ENCODE measurements around the gene TRIO.
A peak's percentile ranks its signal among the peaks of the same experiment; 100 is the strongest.

The TRIO gene

DNA sequence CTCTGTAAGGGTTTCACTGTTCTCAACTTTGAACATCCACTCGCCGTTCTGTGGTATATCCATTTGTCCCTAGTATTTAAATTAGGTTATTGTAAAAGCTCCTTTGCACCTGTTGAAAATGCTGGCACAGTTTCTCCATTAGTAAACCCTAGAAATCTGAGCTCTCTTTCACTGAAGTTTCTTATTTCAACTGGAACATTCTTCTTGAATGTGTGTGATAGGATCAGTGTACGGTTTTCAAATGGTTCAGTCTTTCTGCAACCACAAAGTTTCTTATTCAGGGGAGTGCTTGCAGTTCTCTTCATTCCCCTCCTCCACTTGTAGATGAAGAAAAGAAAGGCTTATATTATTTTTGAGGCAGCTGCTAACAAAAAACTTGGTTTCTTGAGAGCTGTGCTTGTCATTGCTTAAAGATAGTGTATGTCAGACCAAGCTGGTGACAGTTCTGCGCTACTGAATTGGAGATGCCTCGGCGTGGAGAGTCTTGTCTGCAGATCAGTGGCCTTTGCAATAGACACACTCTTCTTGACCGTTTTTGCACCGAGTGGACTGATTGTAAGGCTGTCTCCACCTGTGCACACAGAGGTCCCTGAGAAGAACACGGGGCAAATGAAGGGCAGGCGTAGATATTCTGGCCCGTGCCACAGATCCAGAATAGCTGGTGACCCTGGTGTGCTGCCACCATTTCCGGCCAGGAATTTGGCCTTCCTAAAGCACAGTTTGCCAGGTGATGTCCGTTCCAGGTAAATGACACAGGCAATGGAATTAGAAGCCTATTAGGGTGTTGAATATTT lies 102.2 kb downstream of the TRIO start:
- DNase-seq (ENCODE audit: low read depth, low spot score), result no peak

GRCh38 chr5:14246350-14247053 lies 103.4 kb downstream of the TRIO start:
- DNase-seq (ENCODE audit: low read depth, low spot score), result peak; percentile 52

DNA sequence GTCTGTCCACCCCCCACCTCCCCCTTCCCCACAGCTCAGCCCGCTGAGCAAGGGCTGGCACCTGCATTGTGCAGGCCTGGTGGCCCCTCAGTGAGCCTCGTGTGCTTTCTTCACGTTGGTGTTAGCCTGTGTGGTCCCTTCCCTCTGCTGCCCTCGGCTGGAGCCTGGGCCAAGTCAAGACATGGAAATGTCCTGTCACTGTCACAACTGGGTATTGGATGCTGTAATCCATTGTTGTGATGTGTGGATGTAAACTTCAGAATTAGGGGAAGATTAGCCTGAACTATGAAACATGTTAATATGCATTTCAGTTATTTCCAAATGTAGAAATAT lies 103.9 kb downstream of the TRIO start:
- no peak for DNase-seq (ENCODE audit: low read depth, low spot score)

DNA sequence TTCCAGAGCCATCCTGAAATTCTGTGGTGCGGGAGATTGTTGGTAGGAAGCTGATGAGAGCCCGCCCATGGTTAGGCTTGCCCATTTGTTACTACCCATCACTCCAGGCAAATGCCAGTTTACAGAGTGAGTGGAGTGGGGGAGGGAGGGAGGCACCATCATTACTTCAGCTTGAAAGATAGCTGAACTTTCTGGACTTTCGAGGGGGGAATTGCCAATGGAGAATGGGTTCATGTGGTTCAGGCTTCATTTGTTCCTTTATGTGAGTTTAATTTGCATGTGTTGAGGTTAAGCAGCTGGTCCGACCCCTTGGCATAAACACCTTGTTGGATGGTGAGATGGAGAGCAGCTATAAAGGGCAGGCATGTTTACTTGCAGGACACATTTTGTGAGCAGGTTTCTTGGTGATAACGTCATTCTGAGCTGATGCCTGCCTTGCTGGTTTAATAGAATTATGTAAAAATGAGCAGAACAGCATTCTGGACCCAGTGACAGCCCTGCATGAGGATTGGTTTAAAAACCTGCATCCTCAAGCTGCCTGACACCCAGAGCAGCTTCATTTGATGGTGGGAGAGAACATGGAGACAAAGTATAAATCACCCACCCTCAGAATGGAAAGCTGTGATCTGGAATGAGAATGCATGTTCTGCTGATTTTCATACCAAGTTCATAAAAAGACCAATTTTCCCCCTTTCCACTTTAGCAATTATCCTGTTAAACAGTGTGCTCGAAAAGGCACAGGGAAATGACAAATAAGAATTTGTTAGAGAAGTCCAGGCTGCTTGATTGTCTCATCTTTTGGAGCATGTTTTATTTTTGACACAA lies 106.3 kb downstream of the TRIO start:
- no peak for DNase-seq (ENCODE audit: low read depth, low spot score)

DNA sequence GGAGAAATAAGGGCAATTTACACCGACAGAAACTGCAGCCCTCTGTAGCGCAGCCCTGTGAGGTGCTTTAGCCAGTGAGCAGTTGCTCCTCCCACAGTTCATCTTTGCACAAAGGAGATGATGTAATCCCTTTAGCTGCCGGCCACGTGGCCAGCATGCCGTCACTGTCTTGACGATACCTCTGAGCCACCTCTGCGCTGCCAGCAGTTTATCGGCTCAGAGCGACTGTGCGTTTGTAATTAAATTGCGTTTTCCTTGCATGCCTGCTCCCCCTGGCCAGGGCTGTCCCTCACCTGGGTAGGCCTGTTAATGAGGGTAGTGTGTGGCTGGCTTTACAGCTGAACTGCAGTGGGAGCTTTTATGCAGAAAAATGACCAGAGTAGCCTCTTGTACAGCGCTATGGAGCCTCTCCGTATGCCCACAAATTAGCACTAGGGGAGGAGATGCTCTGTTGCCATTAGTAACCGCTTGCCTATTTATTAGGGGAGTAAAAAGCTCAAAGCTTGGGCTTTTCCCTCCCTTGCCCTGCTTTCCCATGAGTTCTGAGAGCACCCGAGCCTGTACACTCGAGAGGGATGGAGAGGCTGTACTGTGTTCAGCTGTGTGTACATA lies 107.0 kb downstream of the TRIO start:
- peak; percentile 72 for DNase-seq (ENCODE audit: low read depth, low spot score)

DNA sequence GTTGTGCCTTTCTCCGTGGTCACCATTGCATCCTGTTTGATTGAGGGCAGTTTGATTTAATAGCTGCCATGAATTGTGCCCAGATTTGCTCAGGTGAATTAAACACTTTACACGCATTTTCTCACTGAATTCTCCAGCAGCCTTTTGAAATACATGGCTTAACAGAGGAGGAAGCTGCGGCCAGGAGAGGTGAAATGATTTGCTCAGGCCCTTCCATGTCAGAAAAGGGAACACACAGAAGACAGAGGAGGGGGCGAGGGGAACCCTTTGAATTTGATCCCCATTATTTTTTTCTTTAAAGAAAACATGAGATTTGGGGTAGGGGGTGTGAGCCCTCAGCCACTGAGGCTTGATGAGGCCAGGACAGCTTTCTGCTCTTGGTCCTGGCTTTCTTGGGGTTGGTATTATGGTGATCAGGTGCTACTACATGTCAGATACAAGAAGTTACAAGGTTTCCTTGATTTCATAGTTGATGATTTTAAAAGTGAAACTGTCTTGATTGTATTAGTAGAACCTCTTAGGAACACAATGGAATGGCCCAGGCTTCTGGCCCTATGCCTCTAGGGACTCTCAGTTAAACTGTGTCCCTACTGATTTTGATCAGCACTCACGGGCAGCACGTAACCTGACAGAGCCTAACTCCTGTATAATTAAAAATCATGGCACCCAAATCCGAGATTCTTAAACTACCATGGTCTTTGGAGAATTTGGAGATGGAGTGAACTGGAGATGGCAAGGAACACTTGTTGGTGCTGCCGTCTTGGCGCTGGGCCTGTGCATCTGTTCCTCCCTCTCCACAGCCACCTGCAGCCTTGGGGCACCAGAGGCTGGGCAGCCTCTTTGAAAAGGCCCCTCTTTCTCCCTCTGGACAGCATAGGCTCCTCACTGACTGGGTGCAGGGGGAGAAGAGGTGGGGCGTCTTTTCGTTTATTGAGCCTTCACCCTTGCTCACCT lies 107.9 kb downstream of the TRIO start:
- no peak for DNase-seq (ENCODE audit: low read depth, low spot score)

DNA sequence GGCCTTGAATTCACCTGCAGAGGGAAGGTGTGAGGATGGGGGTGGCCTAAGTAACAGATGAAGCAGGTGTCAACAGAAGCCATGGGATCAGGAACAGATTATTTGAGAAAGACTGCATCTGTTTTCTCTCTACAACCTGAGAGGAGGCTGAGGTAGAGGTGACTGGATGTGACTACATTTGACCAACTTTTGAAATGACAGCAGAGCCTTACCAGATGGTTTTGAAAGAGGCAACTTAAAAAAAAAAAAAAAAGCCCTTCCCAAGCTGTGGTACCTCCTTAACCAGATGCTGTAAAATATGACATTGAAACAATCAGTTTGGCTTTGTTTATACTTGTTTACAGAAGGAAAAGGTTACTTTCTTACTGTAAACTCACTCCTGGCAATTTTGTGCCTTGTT lies 108.6 kb downstream of the TRIO start:
- no peak for DNase-seq (ENCODE audit: low read depth, low spot score)

DNA sequence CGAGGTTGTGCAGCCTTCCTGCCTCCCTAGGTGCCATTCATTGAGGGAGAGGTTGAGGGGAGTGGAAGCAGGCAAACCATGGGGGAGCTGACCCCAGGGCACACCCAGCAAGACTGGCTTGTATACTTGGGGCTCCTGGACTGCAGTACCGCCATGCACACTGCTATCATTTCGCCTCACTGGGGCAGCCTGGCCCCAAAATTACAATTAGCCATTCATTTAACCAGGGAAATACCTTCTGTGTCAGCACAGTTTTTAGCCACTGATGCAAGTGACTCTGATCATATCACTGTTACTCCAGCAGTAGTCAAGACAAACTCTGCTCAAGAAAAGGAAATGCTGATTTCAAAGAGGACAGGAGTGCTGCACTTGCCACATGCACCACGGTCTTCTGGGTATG lies 109.7 kb downstream of the TRIO start:
- DNase-seq (ENCODE audit: low read depth, low spot score), result no peak

DNA sequence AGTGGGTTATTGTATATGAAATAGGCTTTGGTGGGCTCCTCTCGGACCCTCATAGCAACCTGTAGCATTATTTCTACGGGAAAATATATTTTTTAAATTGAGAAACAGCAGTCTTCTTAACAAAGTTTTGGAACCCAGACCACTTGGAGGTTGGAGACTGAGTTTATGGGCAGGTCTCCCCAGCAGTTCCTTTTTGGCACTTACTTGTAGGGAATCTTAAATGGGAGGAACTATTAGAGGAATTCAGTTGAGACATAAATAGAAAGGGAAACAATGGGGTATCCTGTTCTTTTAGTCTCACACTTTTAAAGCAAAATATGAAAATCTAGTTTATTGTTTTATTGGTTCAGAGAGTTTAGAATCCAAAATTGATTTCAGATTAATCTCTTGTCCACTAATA lies 111.5 kb downstream of the TRIO start:
- DNase-seq (ENCODE audit: low read depth, low spot score), result no peak

DNA sequence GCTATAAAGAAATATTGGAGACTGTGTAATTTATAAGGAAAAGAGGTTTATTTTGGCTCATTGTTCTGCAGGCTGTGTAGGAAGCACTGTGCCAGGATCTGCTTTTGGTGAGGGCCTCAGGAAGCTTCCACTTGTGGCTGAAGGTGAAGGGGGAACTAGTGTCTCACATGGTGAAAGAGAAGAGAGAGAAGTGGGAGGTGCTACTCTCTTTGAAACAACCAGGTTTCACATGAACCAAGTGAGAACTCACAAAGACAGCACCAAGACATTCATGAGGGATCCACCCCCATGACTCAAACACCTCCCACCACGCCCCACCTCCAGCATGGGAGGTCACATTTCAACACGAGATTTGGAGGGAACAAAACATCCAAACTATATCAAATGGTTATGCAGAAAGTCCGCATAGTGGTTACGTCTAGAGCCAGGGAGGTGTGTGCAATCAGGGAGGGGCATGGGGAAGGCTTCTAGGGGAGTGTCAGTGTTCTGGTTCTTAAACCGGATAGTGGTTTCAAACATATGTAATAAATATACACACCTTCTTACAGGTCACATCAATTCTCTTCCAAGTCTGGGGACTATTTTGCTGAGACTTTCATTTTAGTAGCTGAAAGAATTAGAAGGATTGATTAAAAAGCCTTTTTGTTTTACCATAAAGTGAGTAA lies 113.0 kb downstream of the TRIO start:
- no peak for DNase-seq (ENCODE audit: low read depth, low spot score)

- DNase-seq (ENCODE audit: low read depth, low spot score), result peak; percentile 49
Observed at GRCh38 chr5:14256756-14257393, 113.7 kb downstream of the TRIO start.

DNA sequence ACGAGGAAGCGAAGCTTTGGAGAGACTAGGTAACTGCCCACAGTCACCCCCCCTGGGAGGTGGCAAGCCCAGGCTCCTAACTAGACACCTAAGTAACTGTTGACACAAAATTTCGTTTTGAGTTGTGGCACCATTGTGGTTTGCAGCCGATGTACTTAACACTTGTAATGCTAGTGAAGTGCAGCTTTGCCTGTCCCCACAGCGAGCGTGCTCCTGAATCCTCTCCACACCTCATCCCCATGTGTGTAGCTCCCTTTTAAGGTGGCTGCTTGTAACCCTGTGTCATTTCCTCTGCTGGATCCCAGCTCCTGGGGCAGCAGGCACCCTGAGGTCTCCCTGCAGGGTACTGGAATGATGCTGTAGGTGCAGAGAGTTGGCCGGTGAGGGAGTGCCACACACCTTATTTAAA lies 114.9 kb downstream of the TRIO start:
- no peak for DNase-seq (ENCODE audit: low read depth, low spot score)

GRCh38 chr5:14258840-14259239 lies 115.7 kb downstream of the TRIO start:
- peak; percentile 77 for DNase-seq (ENCODE audit: low read depth, low spot score)

GRCh38 chr5:14260637-14261036 lies 117.5 kb downstream of the TRIO start:
- DNase-seq (ENCODE audit: low read depth, low spot score), result no peak

GRCh38 chr5:14261235-14261634 lies 118.1 kb downstream of the TRIO start:
- peak; percentile 50 for DNase-seq (ENCODE audit: low read depth, low spot score)

DNA sequence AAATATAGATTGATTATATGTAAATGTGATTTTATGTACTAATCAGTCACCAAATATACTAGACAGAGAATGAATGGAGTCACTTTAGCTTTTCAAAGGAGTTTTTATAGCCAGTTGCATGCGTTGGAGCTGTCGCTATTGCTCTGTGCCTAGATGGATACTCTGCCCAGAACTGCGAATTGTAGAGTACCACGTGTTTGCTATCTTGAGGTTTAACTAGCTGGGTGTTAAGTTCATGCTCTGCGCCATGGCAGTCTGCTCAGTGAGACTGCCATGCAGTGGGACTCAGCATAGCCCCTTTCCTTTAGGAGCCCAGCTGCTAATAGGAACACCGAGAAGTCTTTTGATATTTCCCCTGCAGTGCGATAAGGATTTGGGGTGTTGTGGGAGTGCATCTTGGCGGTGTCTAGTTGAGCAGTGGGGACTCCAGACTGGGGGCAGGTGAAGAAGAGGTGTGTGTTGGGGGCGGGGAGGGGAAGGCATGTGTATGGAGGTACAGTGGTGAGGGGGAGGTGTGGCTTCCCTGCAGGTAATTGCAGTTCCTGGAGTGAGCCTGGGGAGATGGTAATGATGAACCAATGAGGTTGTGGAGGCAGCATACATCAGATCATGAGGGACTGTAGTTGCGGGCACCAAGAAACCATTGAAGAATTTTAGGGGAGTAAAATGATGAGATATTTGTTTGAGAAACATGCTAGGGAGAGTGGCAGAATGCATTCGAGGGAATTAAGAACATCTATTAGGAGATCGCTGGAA lies 118.9 kb downstream of the TRIO start:
- DNase-seq (ENCODE audit: low read depth, low spot score), result no peak

GRCh38 chr5:14263113-14263512 lies 120.0 kb downstream of the TRIO start:
- no peak for DNase-seq (ENCODE audit: low read depth, low spot score)

- no peak for DNase-seq (ENCODE audit: low read depth, low spot score)
Observed at GRCh38 chr5:14263699-14264098, 120.6 kb downstream of the TRIO start.
